Upper lobe of left lung (tissue), 4 donors: ENCODE data around the gene B9D1.

ENCODE experiments used
- EP300 ChIP-seq, 4 donors: sonication (generic); formaldehyde crosslinking; IDR thresholded peaks; one replicate each; pipeline ENCODE4 v1.5.1; 2017; ENCODE audit warnings: antibody characterized with exemption in 4 of 4, control low read depth in 2 of 4
- POLR2A ChIP-seq, 4 donors: fragments of 450-650 bp; IDR thresholded peaks; one replicate each; pipeline ENCODE4 v1.5.1; 2016 to 2017; ENCODE audit warnings: antibody characterized with exemption in 4 of 4, mild to moderate bottlenecking in 2 of 4
- POLR2AphosphoS5 ChIP-seq, 2 donors: sonication (generic); formaldehyde crosslinking; IDR thresholded peaks; one replicate each; pipeline ENCODE4 v1.5.1; 2017; ENCODE audit warnings: antibody characterized with exemption in 2 of 2
- TF ChIP-seq, protein P1 (sequence below), 6 experiments: fragments of 450-650 bp in 4 of 6; fragments of 200-600 bp in 2 of 6; sonication (generic) in 2 of 6; IDR thresholded peaks; one replicate each; pipeline ENCODE4 v1.5.1; 2016 to 2019; ENCODE audit warnings: antibody characterized with exemption in 6 of 6

- TF ChIP-seq EP300 (IDR thresholded peaks at IDR 0.05) (no peak), POLR2A (IDR thresholded peaks at IDR 0.05) (no peak), POLR2AphosphoS5 (IDR thresholded peaks at IDR 0.05) (no peak)
- TF ChIP-seq, protein P1, sequence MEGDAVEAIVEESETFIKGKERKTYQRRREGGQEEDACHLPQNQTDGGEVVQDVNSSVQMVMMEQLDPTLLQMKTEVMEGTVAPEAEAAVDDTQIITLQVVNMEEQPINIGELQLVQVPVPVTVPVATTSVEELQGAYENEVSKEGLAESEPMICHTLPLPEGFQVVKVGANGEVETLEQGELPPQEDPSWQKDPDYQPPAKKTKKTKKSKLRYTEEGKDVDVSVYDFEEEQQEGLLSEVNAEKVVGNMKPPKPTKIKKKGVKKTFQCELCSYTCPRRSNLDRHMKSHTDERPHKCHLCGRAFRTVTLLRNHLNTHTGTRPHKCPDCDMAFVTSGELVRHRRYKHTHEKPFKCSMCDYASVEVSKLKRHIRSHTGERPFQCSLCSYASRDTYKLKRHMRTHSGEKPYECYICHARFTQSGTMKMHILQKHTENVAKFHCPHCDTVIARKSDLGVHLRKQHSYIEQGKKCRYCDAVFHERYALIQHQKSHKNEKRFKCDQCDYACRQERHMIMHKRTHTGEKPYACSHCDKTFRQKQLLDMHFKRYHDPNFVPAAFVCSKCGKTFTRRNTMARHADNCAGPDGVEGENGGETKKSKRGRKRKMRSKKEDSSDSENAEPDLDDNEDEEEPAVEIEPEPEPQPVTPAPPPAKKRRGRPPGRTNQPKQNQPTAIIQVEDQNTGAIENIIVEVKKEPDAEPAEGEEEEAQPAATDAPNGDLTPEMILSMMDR (IDR thresholded peaks at IDR 0.05), result no peak
Measured at GRCh38 chr17:19359856-19360255, 2.7 kb downstream of the B9D1 start.
